ENCODE data around the gene CDKN1C.

The CDKN1C gene

DNA sequence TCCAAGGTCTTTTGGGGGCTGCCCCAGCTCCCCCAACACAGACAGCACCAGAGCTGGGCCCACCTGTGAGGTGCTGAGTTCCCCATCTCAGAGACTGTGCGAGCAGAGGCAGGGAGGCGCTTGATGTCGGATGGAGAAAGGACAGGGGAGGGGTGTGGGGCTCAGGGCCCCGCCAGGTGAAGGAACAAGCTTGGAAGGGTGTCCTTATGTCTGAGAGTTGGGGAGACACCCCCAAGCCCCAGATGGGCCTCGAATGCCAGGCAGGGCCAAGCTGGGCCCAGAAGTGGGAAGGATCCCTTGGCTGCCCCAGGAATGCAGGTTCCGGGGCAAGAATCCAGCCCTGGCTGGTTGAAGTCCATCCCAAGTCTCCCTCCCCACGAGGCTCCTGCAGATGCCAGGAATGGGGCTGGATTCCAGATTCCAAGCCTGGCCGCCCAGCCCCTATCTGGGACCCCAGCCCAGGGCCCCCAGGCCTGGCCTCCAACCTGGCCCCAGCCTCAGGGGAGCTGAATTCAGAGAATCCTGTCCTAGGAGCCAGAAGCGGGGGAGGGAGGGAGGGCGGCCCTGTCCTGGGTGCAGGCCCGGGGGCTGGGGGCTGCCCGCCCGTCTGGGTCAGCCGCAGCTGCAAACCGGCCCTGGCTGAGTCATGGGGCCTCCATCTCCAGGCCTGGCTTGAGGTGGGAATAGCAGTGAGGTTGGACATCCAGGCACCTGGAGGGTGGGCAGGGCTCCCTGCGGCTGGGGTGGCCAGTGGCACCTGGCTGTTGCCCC lies 50.9 kb downstream of the CDKN1C start:
- DNase-seq (ENCODE audit: low read depth), result no peak
- no peak overlapping the region for H3K4me3 ChIP-seq (ENCODE audit: low read depth, low read length)
- TF ChIP-seq, protein P1, sequence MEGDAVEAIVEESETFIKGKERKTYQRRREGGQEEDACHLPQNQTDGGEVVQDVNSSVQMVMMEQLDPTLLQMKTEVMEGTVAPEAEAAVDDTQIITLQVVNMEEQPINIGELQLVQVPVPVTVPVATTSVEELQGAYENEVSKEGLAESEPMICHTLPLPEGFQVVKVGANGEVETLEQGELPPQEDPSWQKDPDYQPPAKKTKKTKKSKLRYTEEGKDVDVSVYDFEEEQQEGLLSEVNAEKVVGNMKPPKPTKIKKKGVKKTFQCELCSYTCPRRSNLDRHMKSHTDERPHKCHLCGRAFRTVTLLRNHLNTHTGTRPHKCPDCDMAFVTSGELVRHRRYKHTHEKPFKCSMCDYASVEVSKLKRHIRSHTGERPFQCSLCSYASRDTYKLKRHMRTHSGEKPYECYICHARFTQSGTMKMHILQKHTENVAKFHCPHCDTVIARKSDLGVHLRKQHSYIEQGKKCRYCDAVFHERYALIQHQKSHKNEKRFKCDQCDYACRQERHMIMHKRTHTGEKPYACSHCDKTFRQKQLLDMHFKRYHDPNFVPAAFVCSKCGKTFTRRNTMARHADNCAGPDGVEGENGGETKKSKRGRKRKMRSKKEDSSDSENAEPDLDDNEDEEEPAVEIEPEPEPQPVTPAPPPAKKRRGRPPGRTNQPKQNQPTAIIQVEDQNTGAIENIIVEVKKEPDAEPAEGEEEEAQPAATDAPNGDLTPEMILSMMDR (IDR thresholded peaks at IDR 0.05; ENCODE audit: control insufficient read depth, extremely low read depth, insufficient read depth), result no peak

DNA sequence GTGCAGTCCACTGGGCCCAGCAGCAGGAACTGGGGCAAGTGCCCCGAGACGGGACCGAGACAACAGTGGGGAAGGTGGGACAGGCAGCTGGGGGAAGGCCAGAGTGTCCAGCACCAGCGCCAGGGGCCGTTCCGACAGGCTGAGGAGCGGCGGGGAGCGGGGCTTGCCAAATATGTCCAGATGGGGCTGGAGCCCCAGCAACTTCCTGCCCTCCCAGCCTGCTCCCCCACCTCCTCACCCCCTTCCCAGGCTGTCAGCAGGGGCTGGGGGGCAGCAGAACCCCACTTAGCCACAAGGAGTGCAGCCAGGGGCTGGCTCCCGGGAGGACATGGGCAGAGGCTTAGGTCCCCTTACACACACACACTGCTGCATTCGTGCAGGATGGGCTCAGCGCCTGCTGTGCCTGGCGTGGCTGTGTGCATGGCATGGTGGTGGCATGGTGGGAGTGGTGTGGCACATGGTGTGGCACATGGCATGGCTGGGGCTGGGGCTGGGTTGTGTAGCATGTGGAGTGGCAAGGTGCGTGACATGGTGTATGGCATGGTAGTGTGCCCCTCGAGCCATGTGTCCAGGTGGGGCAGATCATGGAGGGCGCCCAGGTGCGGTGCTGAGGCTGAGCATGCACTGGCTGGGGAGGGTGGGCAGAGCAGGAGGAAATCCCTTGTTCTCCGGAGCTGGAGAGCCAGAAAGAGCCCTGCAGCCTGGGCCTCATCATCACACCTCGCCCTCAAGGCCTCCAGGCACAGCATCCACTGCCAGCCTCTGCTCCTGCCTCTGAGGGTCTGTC lies 51.7 kb downstream of the CDKN1C start:
- no peak overlapping the region for H3K4me3 ChIP-seq (ENCODE audit: low read depth, low read length)
- TF ChIP-seq, protein P1 (IDR thresholded peaks at IDR 0.05; ENCODE audit: control insufficient read depth, extremely low read depth, insufficient read depth), result no peak
- no peak for DNase-seq (ENCODE audit: low read depth)
